Skin epidermis (tissue), 12 donors: ENCODE data around the gene RAB3B.
A peak's percentile ranks its signal among the peaks of the same experiment; 100 is the strongest.

ENCODE experiments used
- H3K27ac ChIP-seq, 21 experiments: fragments of 200-600 bp; sonication (generic) in 11 of 21; one replicate each; pipeline ENCODE4 v1.5.0; 2020; ENCODE audit warnings: mild to moderate bottlenecking in 3 of 21, inconsistent platforms in 2 of 21, moderate library complexity in 2 of 21
- H3K4me3 ChIP-seq, 7 experiments: fragments of 200-600 bp; sonication (generic) in 2 of 7; one replicate each; pipeline ENCODE4 v1.5.0; 2020; ENCODE audit warnings: inconsistent platforms in 2 of 7, mild to moderate bottlenecking in 2 of 7, moderate library complexity in 1 of 7

Gene RAB3B

GRCh38 chr1:51960262-51960661, 30.2 kb downstream of the RAB3B start:
- no peak overlapping the region for H3K4me3 ChIP-seq

GRCh38 chr1:51958824-51959223, 31.7 kb downstream of the RAB3B start:
- H3K27ac ChIP-seq, result no peak overlapping the region
- H3K4me3 ChIP-seq, result no peak overlapping the region

More at GRCh38 chr1:51960262-51960661, 30.2 kb downstream of the RAB3B start:
- H3K27ac ChIP-seq, result no peak overlapping the region

GRCh38 chr1:51957618-51958017, 32.9 kb downstream of the RAB3B start:
- Histone ChIP-seq H3K27ac (no peak overlapping the region), H3K4me3 (no peak overlapping the region)

- no peak overlapping the region for H3K4me3 ChIP-seq
- H3K27ac ChIP-seq, result no peak overlapping the region
These were observed 33.7 kb downstream of the RAB3B start for GRCh38 chr1:51956528-51957509.

- Histone ChIP-seq H3K4me3 (no peak overlapping the region), H3K27ac (no peak overlapping the region)
These were observed 34.5 kb downstream of the RAB3B start for GRCh38 chr1:51955797-51956527.

- Histone ChIP-seq H3K4me3 (no peak overlapping the region), H3K27ac (no peak overlapping the region)
These were observed 35.7 kb downstream of the RAB3B start for GRCh38 chr1:51954783-51955182.

- Histone ChIP-seq H3K27ac (no peak overlapping the region), H3K4me3 (no peak overlapping the region)
These were observed 37.4 kb downstream of the RAB3B start for GRCh38 chr1:51953079-51953478.

GRCh38 chr1:51952638-51953037, 37.9 kb downstream of the RAB3B start:
- Histone ChIP-seq H3K4me3 (no peak overlapping the region), H3K27ac (no peak overlapping the region)

GRCh38 chr1:51950701-51951100, 39.8 kb downstream of the RAB3B start:
- Histone ChIP-seq H3K4me3 (no peak overlapping the region), H3K27ac (no peak overlapping the region)

GRCh38 chr1:51949014-51949702, 41.3 kb downstream of the RAB3B start:
- Histone ChIP-seq H3K27ac (no peak overlapping the region), H3K4me3 (no peak overlapping the region)

- H3K4me3 ChIP-seq, result no peak overlapping the region
- peak overlapping the region in 1 of 21 experiments; percentile 22 for H3K27ac ChIP-seq
These were observed 42.0 kb downstream of the RAB3B start for GRCh38 chr1:51948491-51948915.

- Histone ChIP-seq H3K27ac (no peak overlapping the region), H3K4me3 (no peak overlapping the region)
These were observed 44.2 kb downstream of the RAB3B start for GRCh38 chr1:51946300-51946699.

- H3K4me3 ChIP-seq, result no peak overlapping the region
- H3K27ac ChIP-seq, result no peak overlapping the region
These were observed 44.9 kb downstream of the RAB3B start for GRCh38 chr1:51945591-51945990.

GRCh38 chr1:51942281-51942680, 48.2 kb downstream of the RAB3B start:
- Histone ChIP-seq H3K27ac (no peak overlapping the region), H3K4me3 (no peak overlapping the region)

GRCh38 chr1:51941528-51941927, 49.0 kb downstream of the RAB3B start:
- Histone ChIP-seq H3K27ac (no peak overlapping the region), H3K4me3 (no peak overlapping the region)

GRCh38 chr1:51937112-51937511, 53.4 kb downstream of the RAB3B start:
- Histone ChIP-seq H3K4me3 (no peak overlapping the region), H3K27ac (no peak overlapping the region)

- no peak overlapping the region for H3K4me3 ChIP-seq
These were observed 54.0 kb downstream of the RAB3B start for GRCh38 chr1:51936531-51936930.

GRCh38 chr1:51933344-51933743, 57.2 kb downstream of the RAB3B start:
- H3K4me3 ChIP-seq, result no peak overlapping the region
- no peak overlapping the region for H3K27ac ChIP-seq

More at GRCh38 chr1:51936531-51936930, 54.0 kb downstream of the RAB3B start:
- no peak overlapping the region for H3K27ac ChIP-seq

GRCh38 chr1:51930329-51930728, 60.2 kb downstream of the RAB3B start:
- Histone ChIP-seq H3K27ac (no peak overlapping the region), H3K4me3 (no peak overlapping the region)

GRCh38 chr1:51928896-51929295, 61.6 kb downstream of the RAB3B start:
- Histone ChIP-seq H3K4me3 (no peak overlapping the region), H3K27ac (no peak overlapping the region)
